ENCODE results near the gene ZNF783.
"Not testable (repeated sequence)": the region's sequence is repeated elsewhere in the genome, so short reads cannot be mapped to it uniquely, and the experiment has no call there.

ZNF783 gene

DNA sequence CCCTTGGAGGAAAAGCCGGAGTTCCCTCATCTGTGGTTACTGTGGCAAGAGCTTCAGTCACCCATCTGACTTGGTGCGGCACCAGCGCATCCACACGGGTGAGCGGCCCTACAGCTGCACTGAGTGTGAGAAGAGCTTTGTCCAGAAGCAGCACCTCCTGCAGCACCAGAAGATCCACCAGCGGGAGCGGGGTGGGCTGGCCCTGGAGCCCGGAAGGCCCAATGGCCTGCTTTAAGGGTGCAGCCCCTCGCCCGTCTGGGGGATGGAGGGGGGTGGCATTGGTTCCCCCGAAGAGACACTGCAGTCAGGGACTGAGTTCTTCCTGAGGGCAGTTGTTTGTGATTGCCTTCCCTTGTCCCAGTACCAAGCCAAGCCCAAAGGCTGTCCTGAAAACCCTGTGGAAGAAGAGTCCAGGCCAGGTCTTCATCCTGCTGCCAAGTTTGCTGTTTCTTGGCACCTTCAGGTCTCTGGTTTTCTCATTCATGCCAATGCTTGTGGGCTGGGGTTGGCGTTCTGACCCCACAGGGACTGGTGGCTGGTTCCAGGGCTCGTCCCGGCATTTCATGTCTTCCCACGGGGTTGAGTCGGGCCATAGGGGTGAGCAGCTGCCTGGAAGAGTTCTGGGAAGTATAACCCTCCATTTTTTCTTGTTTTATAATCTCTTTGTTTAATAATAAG lies 7.7 kb upstream of the ZNF783 start:
- Mint-ChIP-seq H3K36me3 (ENCODE audit: low read depth) (peaks cover 24% of the 10 kb centered on the region), H3K27ac (no peak overlapping the region), H3K9me3 (no peaks in the 10 kb centered on the region), H3K4me1 (ENCODE audit: low read depth) (no peaks in the 10 kb centered on the region), H3K27me3 (ENCODE audit: low read depth) (no peaks in the 10 kb centered on the region), H3K4me3 (no peak overlapping the region)

DNA sequence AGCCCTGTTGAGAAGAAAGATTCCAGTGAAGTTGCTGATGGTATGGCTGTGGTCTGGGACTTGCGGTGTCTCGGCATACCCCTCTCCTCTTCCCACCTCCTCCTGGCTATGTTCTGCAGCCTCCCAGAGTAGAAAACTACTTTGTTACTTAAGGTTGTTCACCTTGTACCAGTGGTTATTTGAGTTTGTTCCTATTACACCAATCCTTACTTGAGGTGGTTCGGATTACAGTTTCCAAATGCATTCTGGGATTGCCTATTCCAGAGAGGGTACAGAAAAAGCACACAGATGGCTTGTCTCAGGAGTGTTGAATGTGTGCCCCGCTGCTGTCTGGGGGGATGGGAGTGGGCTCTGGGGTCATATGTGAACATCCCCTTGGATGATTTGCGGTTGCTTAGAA lies 6.8 kb upstream of the ZNF783 start:
- Mint-ChIP-seq H3K27ac (no peak overlapping the region), H3K36me3 (ENCODE audit: low read depth) (peaks cover 24% of the 10 kb centered on the region), H3K27me3 (ENCODE audit: low read depth) (no peaks in the 10 kb centered on the region), H3K4me1 (ENCODE audit: low read depth) (no peaks in the 10 kb centered on the region), H3K4me3 (no peak overlapping the region), H3K9me3 (no peaks in the 10 kb centered on the region)

- Mint-ChIP-seq H3K36me3 (ENCODE audit: low read depth) (peaks cover 19% of the 10 kb centered on the region), H3K9me3 (no peaks in the 10 kb centered on the region), H3K27ac (no peak overlapping the region), H3K4me1 (ENCODE audit: low read depth) (peaks cover under 1% of the 10 kb centered on the region), H3K27me3 (ENCODE audit: low read depth) (no peaks in the 10 kb centered on the region), H3K4me3 (no peak overlapping the region)
Measured at GRCh38 chr7:149256568-149256967, 5.4 kb upstream of the ZNF783 start.

DNA sequence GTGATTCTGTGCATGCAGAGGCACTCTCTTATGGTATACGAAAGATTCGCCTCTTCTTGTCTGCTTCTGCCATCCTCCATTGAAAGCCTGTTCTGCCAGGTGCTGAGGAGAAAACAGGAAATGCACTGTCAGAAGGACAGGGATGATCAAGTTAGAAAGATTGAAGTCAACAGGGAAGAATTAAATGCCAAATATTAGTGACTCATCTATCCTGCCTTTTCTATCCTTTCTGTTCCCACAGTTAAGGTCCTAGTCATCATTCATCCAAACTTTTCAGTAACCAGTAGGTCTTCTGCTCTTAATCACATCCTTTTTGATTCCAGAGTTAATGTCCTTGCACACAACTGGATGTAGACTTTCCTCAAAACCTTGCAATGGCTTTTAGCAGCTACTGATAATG lies 4.8 kb upstream of the ZNF783 start:
- peaks cover 17% of the 10 kb centered on the region for H3K36me3 Mint-ChIP-seq (ENCODE audit: low read depth)
- no peaks in the 10 kb centered on the region for H3K27me3 Mint-ChIP-seq (ENCODE audit: low read depth)
- H3K4me3 Mint-ChIP-seq: no peak overlapping the region
- no peak overlapping the region for H3K27ac Mint-ChIP-seq
- no peaks in the 10 kb centered on the region for H3K9me3 Mint-ChIP-seq
- H3K4me1 Mint-ChIP-seq (ENCODE audit: low read depth): peaks cover 2% of the 10 kb centered on the region

DNA sequence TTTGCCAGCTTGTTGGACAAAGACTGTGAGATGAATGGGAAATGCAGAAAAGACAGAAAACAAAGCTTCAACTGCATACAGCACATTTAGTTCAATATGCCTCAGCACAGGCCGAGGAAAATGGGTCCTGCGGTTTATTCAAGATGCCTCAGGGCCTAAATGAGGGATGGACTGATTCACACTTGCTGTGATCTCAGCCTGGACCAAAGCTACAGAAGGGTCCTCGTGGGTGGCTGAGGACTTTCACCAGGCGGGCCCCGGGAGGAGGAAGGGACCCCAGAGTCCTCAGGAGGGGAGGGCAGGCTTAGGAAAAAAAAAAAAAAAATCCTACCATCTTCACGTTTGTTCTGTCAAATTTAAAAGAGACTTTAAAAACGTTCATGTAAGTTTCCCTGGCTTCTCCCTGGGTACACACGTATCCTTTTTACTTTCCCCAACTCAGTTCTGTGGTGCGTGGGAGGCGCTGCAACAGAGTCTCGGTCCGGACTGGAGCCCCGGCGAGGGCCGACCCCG lies 624 bp upstream of the ZNF783 start:
- Mint-ChIP-seq H3K27ac (peak overlapping the region; percentile 85), H3K9me3 (no peaks in the 10 kb centered on the region), H3K27me3 (ENCODE audit: low read depth) (no peaks in the 10 kb centered on the region), H3K36me3 (ENCODE audit: low read depth) (peaks cover 10% of the 10 kb centered on the region), H3K4me3 (peak overlapping the region; percentile 82), H3K4me1 (ENCODE audit: low read depth) (peaks cover 18% of the 10 kb centered on the region)

DNA sequence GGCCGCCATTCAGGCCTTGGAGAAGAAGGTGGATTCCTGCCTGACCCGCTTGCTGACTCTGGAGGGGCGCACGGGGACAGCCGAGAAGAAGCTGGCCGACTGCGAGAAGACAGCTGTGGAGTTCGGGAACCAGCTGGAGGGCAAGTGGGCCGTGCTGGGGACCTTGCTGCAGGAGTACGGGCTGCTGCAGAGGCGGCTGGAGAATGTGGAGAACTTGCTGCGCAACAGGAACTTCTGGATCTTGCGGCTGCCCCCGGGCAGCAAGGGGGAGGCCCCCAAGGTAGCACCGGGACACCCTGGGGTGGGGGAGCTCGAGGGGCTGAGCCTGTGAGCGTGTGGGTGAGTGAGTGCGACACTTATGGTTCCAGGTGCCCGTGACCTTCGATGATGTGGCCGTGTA lies 4.5 kb downstream of the ZNF783 start:
- Mint-ChIP-seq H3K27me3 (ENCODE audit: low read depth) (no peaks in the 10 kb centered on the region), H3K27ac (no peak overlapping the region)

GRCh38 chr7:149267733-149268132 lies 5.7 kb downstream of the ZNF783 start:
- H3K27ac Mint-ChIP-seq: no peak overlapping the region
- H3K27me3 Mint-ChIP-seq (ENCODE audit: low read depth): no peaks in the 10 kb centered on the region
- H3K9me3 Mint-ChIP-seq: no peaks in the 10 kb centered on the region
- H3K4me1 Mint-ChIP-seq (ENCODE audit: low read depth): peaks cover 15% of the 10 kb centered on the region
- H3K4me3 Mint-ChIP-seq: no peak overlapping the region
- H3K36me3 Mint-ChIP-seq (ENCODE audit: low read depth): peaks cover 35% of the 10 kb centered on the region

More for the DNA sequence above, 4.5 kb downstream of the ZNF783 start:
- H3K9me3 Mint-ChIP-seq: no peaks in the 10 kb centered on the region
- no peak overlapping the region for H3K4me3 Mint-ChIP-seq
- peaks cover 35% of the 10 kb centered on the region for H3K36me3 Mint-ChIP-seq (ENCODE audit: low read depth)
- H3K4me1 Mint-ChIP-seq (ENCODE audit: low read depth): peaks cover 18% of the 10 kb centered on the region

- not testable (repeated sequence) for H3K27ac Mint-ChIP-seq; H3K27me3 Mint-ChIP-seq (ENCODE audit: low read depth)
- H3K36me3 Mint-ChIP-seq (ENCODE audit: low read depth): peaks cover 37% of the 10 kb centered on the region
Measured at GRCh38 chr7:149274424-149274823, 12.4 kb downstream of the ZNF783 start.

DNA sequence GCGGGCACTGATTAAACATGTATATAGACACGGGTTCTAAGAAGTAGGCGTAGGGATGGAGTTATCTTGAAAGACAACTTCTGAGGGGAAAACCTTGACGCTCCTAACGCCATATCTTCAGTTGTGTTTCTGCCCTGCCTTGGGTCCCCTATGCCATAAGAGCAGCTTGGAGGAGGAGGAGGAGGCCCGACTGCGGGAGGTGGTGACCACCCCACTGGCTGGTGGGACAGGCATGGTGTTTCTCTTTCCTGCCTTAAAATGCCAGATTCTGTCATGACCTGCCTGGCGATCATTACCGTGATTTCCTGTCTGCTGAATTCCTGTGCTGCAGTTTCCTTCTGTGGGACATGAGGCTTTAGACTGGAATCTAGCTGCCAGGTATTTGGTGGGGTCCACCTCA lies 15.9 kb downstream of the ZNF783 start:
- H3K27me3 Mint-ChIP-seq (ENCODE audit: low read depth): no peaks in the 10 kb centered on the region
- H3K27ac Mint-ChIP-seq: no peak overlapping the region
- H3K9me3 Mint-ChIP-seq: no peaks in the 10 kb centered on the region
- peaks cover 35% of the 10 kb centered on the region for H3K36me3 Mint-ChIP-seq (ENCODE audit: low read depth)
- H3K4me1 Mint-ChIP-seq (ENCODE audit: low read depth): peaks cover 3% of the 10 kb centered on the region
- no peak overlapping the region for H3K4me3 Mint-ChIP-seq

More at GRCh38 chr7:149274424-149274823, 12.4 kb downstream of the ZNF783 start:
- not testable (repeated sequence) for H3K4me1 Mint-ChIP-seq (ENCODE audit: low read depth); H3K4me3 Mint-ChIP-seq; H3K9me3 Mint-ChIP-seq

- peaks cover 3% of the 10 kb centered on the region for H3K4me1 Mint-ChIP-seq (ENCODE audit: low read depth)
- no peak overlapping the region for H3K4me3 Mint-ChIP-seq
- no peaks in the 10 kb centered on the region for H3K9me3 Mint-ChIP-seq
- no peak overlapping the region for H3K27ac Mint-ChIP-seq
- peaks cover 30% of the 10 kb centered on the region for H3K36me3 Mint-ChIP-seq (ENCODE audit: low read depth)
- H3K27me3 Mint-ChIP-seq (ENCODE audit: low read depth): no peaks in the 10 kb centered on the region
Measured at GRCh38 chr7:149278396-149278795, 16.4 kb downstream of the ZNF783 start.

GRCh38 chr7:149279111-149279743 lies 17.2 kb downstream of the ZNF783 start:
- Mint-ChIP-seq H3K4me3 (no peak overlapping the region), H3K27me3 (ENCODE audit: low read depth) (no peaks in the 10 kb centered on the region), H3K4me1 (ENCODE audit: low read depth) (peaks cover 3% of the 10 kb centered on the region), H3K27ac (no peak overlapping the region), H3K9me3 (no peaks in the 10 kb centered on the region), H3K36me3 (ENCODE audit: low read depth) (peaks cover 25% of the 10 kb centered on the region)

- H3K9me3 Mint-ChIP-seq: no peaks in the 10 kb centered on the region
- no peaks in the 10 kb centered on the region for H3K27me3 Mint-ChIP-seq (ENCODE audit: low read depth)
- no peak overlapping the region for H3K4me3 Mint-ChIP-seq
- H3K27ac Mint-ChIP-seq: no peak overlapping the region
- H3K36me3 Mint-ChIP-seq (ENCODE audit: low read depth): peaks cover 22% of the 10 kb centered on the region
- peaks cover 9% of the 10 kb centered on the region for H3K4me1 Mint-ChIP-seq (ENCODE audit: low read depth)
Measured at GRCh38 chr7:149280151-149280550, 18.2 kb downstream of the ZNF783 start.

DNA sequence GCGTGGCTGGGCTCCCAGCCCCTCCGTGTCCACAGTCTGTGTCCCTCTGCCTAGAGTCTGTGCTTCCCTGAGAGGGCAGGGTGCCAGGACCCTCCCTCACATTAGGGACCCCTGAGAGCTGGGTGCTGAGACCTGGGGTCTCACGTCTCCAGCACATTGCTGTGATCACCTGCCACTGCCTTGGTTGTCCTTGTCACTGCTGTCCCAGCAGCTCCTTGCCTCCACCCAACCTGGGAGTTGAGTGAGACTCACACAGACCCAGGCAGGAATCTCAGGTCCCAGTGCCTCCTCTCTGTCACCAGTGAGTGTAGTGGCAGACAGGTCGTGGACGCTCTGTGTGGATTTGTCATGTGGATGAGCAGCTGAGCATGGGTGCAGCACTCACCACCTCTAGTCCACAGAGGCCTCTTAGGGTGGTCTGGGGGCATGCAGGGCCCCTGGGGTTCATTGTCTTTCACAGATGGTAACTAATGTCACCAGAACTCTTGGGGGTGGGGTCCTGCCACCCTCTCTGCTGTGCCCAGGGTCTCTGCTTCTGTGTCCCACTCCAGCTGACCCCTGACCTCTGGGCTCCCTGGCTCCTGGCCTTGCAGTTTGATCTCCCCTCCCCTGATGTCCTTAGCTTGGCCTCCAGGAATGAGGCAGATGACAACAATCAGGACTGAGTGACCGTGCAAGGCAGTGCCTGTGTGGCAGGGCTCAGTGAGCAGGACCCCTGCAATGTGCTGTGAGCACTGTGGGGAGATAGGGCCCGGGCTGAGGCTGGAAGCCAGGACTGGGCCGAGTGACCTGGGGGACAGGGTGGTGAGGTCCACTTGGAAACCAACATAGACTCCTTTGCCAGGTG lies 18.9 kb downstream of the ZNF783 start:
- Mint-ChIP-seq H3K4me1 (ENCODE audit: low read depth) (peaks cover 13% of the 10 kb centered on the region), H3K4me3 (no peak overlapping the region), H3K27ac (no peak overlapping the region), H3K36me3 (ENCODE audit: low read depth) (peaks cover 24% of the 10 kb centered on the region), H3K9me3 (no peaks in the 10 kb centered on the region), H3K27me3 (ENCODE audit: low read depth) (no peaks in the 10 kb centered on the region)

DNA sequence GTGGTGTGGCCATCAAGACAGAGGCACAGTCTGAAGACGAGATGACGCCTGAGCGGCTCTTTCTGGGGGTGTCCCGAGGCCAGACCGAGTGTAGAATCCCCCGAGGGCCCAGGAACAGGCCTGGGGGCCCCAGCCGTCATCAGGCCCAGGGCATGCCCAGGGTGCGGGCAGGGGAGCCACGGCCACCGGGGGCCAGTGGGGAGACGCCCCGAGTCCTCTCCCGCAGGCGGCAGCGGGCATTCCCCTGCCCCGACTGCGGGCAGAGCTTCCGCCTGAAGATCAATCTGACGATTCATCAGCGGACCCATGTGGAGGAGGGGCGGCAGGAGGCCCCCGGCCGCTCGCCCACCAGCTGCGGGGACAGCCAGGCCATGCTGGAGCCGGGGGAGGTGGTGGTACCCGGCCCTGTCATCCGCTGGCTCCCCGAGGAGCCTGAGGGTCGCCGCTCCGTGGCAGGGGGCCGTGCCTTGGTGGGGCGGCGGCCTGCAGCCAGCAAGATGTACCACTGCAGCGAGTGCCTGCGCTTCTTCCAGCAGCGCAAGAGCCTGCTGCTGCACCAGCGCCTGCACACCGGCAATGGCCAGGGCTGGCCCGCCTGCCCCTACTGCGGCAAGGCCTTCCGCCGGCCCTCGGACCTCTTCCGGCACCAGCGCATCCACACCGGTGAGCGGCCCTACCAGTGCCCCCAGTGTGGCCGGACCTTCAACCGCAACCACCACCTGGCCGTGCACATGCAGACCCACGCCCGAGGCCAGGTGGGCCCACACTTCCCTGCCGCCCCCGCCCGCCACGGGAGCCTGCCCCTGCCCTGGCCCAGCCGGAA lies 19.7 kb downstream of the ZNF783 start:
- Mint-ChIP-seq H3K36me3 (ENCODE audit: low read depth) (peaks cover 19% of the 10 kb centered on the region), H3K4me1 (ENCODE audit: low read depth) (peaks cover 19% of the 10 kb centered on the region), H3K4me3 (no peak overlapping the region), H3K27ac (no peak overlapping the region), H3K27me3 (ENCODE audit: low read depth) (no peaks in the 10 kb centered on the region), H3K9me3 (no peaks in the 10 kb centered on the region)
